Trophoblast cell (in vitro differentiated cells and primary cell): Measurements from ENCODE around the gene LRRC8D.
"Not testable (repeated sequence)": the region's sequence is repeated elsewhere in the genome, so short reads cannot be mapped to it uniquely, and the experiment has no call there.

Experiments used
- DNase-seq, 2 donors: peaks; one replicate each; pipeline ENCODE4 v3.0.0-alpha.2; 2016
- H2AFZ ChIP-seq: 2 replicates; pipeline ENCODE4 v1.6.1; 2013; ENCODE audit warnings: low read length, moderate library complexity, mild to moderate bottlenecking; ENCODE audit not compliant: insufficient read depth, poor library complexity
- H2AK5ac ChIP-seq: 2 replicates; pipeline ENCODE4 v1.6.1; 2013; ENCODE audit warnings: mild to moderate bottlenecking, low read length
- H2BK120ac ChIP-seq: 2 replicates; pipeline ENCODE4 v1.6.1; 2013; ENCODE audit warnings: low read length, mild to moderate bottlenecking, moderate library complexity; ENCODE audit not compliant: insufficient read depth, poor library complexity
- H2BK12ac ChIP-seq: 2 replicates; pipeline ENCODE4 v1.6.1; 2013; ENCODE audit warnings: mild to moderate bottlenecking, low read length, moderate library complexity
- H2BK5ac ChIP-seq: 2 replicates; pipeline ENCODE4 v1.6.1; 2013; ENCODE audit warnings: low read length, low read depth, moderate library complexity, mild to moderate bottlenecking; ENCODE audit not compliant: poor library complexity
- H3K14ac ChIP-seq: 2 replicates; pipeline ENCODE4 v1.6.1; 2013; ENCODE audit warnings: mild to moderate bottlenecking, low read length
- H3K18ac ChIP-seq: 2 replicates; pipeline ENCODE4 v1.6.1; 2013; ENCODE audit warnings: mild to moderate bottlenecking, low read length
- H3K23ac ChIP-seq: 2 replicates; pipeline ENCODE4 v1.6.1; 2013; ENCODE audit warnings: low read length
- H3K27ac ChIP-seq: 2 replicates; pipeline ENCODE4 v1.5.1; 2013; ENCODE audit warnings: low read depth, mild to moderate bottlenecking, inconsistent platforms, low read length, moderate library complexity
- H3K27me3 ChIP-seq: 2 replicates; pipeline ENCODE4 v1.6.1; 2013; ENCODE audit warnings: inconsistent platforms, mild to moderate bottlenecking, low read length, moderate library complexity; ENCODE audit not compliant: insufficient read depth
- H3K36me3 ChIP-seq, 2 experiments: 1 replicate in 1 of 2; 2 replicates in 1 of 2; pipeline ENCODE4 v1.6.1; 2013; ENCODE audit warnings: low read length in 2 of 2, mild to moderate bottlenecking in 2 of 2, moderate library complexity in 1 of 2; ENCODE audit not compliant: insufficient read depth in 2 of 2, control insufficient read depth in 1 of 2
- H3K4ac ChIP-seq: 2 replicates; pipeline ENCODE4 v1.6.1; 2013; ENCODE audit warnings: low read depth, mild to moderate bottlenecking, low read length, moderate library complexity
- H3K4me1 ChIP-seq, 2 experiments: 1 replicate in 1 of 2; 2 replicates in 1 of 2; pipeline ENCODE4 v1.6.1; 2013; ENCODE audit warnings: low read length in 2 of 2, mild to moderate bottlenecking in 2 of 2, moderate library complexity in 1 of 2; ENCODE audit not compliant: insufficient read depth in 2 of 2, control insufficient read depth in 1 of 2
- H3K4me2 ChIP-seq: 2 replicates; pipeline ENCODE4 v1.6.1; 2013; ENCODE audit warnings: inconsistent platforms, mild to moderate bottlenecking, low read length, moderate library complexity
- H3K4me3 ChIP-seq: 2 replicates; pipeline ENCODE4 v1.5.1; 2013; ENCODE audit warnings: mild to moderate bottlenecking, low read depth, low read length, inconsistent platforms
- H3K79me1 ChIP-seq: one replicate; pipeline ENCODE4 v1.6.1; 2013; ENCODE audit warnings: low read length
- H3K79me2 ChIP-seq: 2 replicates; pipeline ENCODE4 v1.6.1; 2013; ENCODE audit warnings: low read length, mild to moderate bottlenecking; ENCODE audit not compliant: control insufficient read depth, insufficient read depth, poor library complexity
- H3K9ac ChIP-seq: 2 replicates; pipeline ENCODE4 v1.6.1; 2013; ENCODE audit warnings: mild to moderate bottlenecking, low read length
- H3K9me3 ChIP-seq: 2 replicates; pipeline ENCODE4 v1.6.1; 2013; ENCODE audit warnings: low read depth, mild to moderate bottlenecking, control low read depth, inconsistent platforms, low read length; ENCODE audit not compliant: insufficient read depth
- H4K12ac ChIP-seq: 2 replicates; pipeline ENCODE4 v1.6.1; 2013; ENCODE audit warnings: low read depth, mild to moderate bottlenecking, low read length, moderate library complexity
- H4K8ac ChIP-seq: 2 replicates; pipeline ENCODE4 v1.6.1; 2013; ENCODE audit warnings: low read depth, mild to moderate bottlenecking, low read length, moderate library complexity
- H4K91ac ChIP-seq: one replicate; pipeline ENCODE4 v1.6.1; 2013; ENCODE audit warnings: low read depth, mild to moderate bottlenecking, low read length, moderate library complexity
- WGBS: extraction: QIAGEN DNeasy Blood & Tissue Kit; methylation state at CpG from one replicate; pipeline ENCODE4 v1.1.7; 2013; ENCODE audit warnings: missing lambda C conversion rate; ENCODE audit not compliant: insufficient read length, insufficient coverage; ENCODE audit errors: extremely low coverage; 5-methylcytosine and 5-hydroxymethylcytosine counted together

LRRC8D gene

DNA sequence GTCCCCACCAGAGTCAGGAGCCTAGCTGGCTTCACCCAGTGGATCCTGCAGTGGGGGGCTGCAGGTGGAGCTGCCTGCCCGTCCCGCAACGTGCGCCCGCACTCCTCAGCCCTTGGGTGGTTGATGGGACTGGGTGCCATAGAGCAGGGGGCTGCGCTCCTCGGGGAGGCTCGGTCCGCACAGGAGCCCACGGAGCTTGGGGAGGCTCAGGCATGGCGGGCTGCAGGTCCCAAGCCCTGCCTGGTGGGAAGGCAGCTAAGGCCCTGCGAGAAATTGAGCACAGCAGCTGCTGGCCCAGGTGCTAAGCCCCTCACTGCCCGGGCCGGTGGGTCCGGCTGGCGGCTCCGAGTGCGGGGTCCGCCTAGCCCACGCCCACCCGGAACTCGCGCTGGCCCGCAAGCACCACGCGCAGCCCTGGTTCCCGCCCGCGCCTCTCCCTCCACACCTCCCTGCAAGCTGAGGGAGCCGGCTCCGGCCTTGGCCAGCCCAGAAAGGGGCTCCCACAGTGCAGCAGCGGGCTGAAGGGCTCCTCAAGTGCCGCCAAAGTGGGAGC, 163.8 kb downstream of the LRRC8D start:
- not testable (repeated sequence) for H3K79me1 ChIP-seq, H3K14ac ChIP-seq, H3K18ac ChIP-seq, H2BK5ac ChIP-seq, H2BK12ac ChIP-seq, H3K9ac ChIP-seq, H3K4ac ChIP-seq, H4K91ac ChIP-seq, DNase-seq, H3K36me3 ChIP-seq, H3K23ac ChIP-seq, H4K8ac ChIP-seq, H3K4me2 ChIP-seq, H4K12ac ChIP-seq, H3K27ac ChIP-seq, H2AFZ ChIP-seq, H3K9me3 ChIP-seq, H2AK5ac ChIP-seq, H3K79me2 ChIP-seq, H2BK120ac ChIP-seq, H3K27me3 ChIP-seq, H3K4me1 ChIP-seq, H3K4me3 ChIP-seq
- no CpG with 5 or more reads among the region's 33 CpGs for WGBS

DNA sequence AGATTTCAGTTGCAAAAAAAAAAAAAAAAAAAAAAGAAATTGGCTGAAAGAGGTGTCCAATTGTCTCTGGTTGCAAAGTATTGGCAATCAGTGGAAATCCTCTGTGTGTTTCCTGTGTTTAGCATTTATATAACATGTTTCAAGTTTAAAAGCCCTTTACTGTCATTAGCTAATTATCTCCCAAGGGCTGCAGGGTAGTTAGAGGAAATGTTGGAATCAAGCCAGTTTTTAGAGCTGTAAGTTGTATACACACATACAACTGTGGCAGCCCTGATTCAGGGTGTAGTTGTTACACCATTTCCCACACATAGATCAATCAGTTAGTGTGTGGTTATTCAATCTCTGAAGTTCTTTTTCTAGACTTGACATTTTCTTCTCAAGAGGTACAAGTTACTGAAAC, 165.2 kb downstream of the LRRC8D start:
- Histone ChIP-seq H3K18ac (no peak overlapping the region), H3K27me3 (no peaks in the 10 kb centered on the region), H2AK5ac (no peak overlapping the region), H3K4me3 (no peak overlapping the region), H3K79me2 (no peaks in the 10 kb centered on the region), H2BK12ac (no peak overlapping the region), H3K4me2 (no peak overlapping the region), H3K14ac (no peak overlapping the region), H2BK5ac (no peak overlapping the region), H3K9ac (no peak overlapping the region), H3K36me3 (no peaks in the 10 kb centered on the region), H4K12ac (no peak overlapping the region), H4K8ac (no peak overlapping the region), H2AFZ (no peak overlapping the region), H4K91ac (no peak overlapping the region), H3K27ac (no peak overlapping the region), H3K23ac (no peak overlapping the region), H3K9me3 (no peaks in the 10 kb centered on the region), H2BK120ac (no peak overlapping the region), H3K4me1 (no peaks in the 10 kb centered on the region), H3K4ac (no peak overlapping the region), H3K79me1 (no peaks in the 10 kb centered on the region)
- no peak for DNase-seq
